ENCODE data around the gene WDR7. TPM values are rescaled to one million over a fixed set of nuclear protein-coding genes. Genes with fewer than 3 reads are reported as not detected.

The WDR7 gene
- total and polyA plus RNA-seq, 10 of the 15 experiments (the other 5 are each of a cell fraction or from before 2014, with no cell fraction given): 2.8 to 16.5 (median 11.7) TPM

GRCh38 chr18:57077786-57078552 is 426.8 kb downstream of the WDR7 start (continued):
- TF ChIP-seq CTCF (IDR thresholded peaks at IDR 0.05 in 2 of 3, conservative IDR thresholded peaks at IDR 0.05 in 1 of 3; ENCODE audit: control insufficient read depth in 2 of 3, extremely low read depth in 1 of 3, insufficient read depth in 1 of 3, low read depth in 3 of 3, low read length in 3 of 3) (peak; percentile 14 to 38 (median 30); a peak in 3 of 6 replicates), E2F4 (IDR thresholded peaks at IDR 0.05; ENCODE audit: low read depth, low read length) (no peak), TAF1 (IDR thresholded peaks at IDR 0.05; ENCODE audit: borderline replicate concordance, low read depth, low read length) (0 out of 2 replicates have a peak, but pooled peaks have one; percentile 47), NKRF (conservative IDR thresholded peaks at IDR 0.05) (peak; percentile 17; the same call in 1 of the 2 replicates), ZNF24 (IDR thresholded peaks at IDR 0.05) (peak; percentile 63), NR2F1 (conservative IDR thresholded peaks at IDR 0.05) (peak; percentile 94), ATF7 (IDR thresholded peaks at IDR 0.05; ENCODE audit: low read depth) (peak; percentile 96), RUNX3 (IDR thresholded peaks at IDR 0.05; ENCODE audit: low read length) (peak; percentile 99), TBL1XR1 (IDR thresholded peaks at IDR 0.05; ENCODE audit: low read depth, low read length) (peak; percentile 99), ZNF384 (IDR thresholded peaks at IDR 0.05; ENCODE audit: borderline replicate concordance, low read depth, low read length) (no peak), MYB (IDR thresholded peaks at IDR 0.05; ENCODE audit: borderline replicate concordance, low read depth, low read length) (no peak), YY1 (IDR thresholded peaks at IDR 0.05; ENCODE audit: low read depth, low read length) (peak; percentile 21; the same call in 1 of the 2 replicates), ZSCAN29 (IDR thresholded peaks at IDR 0.05) (0 out of 2 replicates have a peak, but pooled peaks have one; percentile 7), PML (IDR thresholded peaks at IDR 0.05; ENCODE audit: low read length) (peak; percentile 84; the same call in 1 of the 2 replicates), MEF2A (IDR thresholded peaks at IDR 0.05; ENCODE audit: insufficient read depth, low read depth, low read length) (peak; percentile 92), ZBTB33 (IDR thresholded peaks at IDR 0.05) (no peak), ZNF207 (IDR thresholded peaks at IDR 0.05; ENCODE audit: borderline replicate concordance) (peak; percentile 34; the same call in 1 of the 2 replicates), STAT1 (conservative IDR thresholded peaks at IDR 0.05) (no peak), HSF1 (IDR thresholded peaks at IDR 0.05; ENCODE audit: low read depth, low read length) (peak; percentile 96), DPF2 (IDR thresholded peaks at IDR 0.05) (peak; percentile 97)
